GM23338 (cell line): Measurements from ENCODE around the gene TOR2A. TPM values are rescaled to one million over a fixed set of nuclear protein-coding genes. Genes with fewer than 3 reads are reported as not detected.

ENCODE experiments used
- ATAC-seq: fragments of 200-7000 bp; cut with Tn5 transposase; 3 replicates; pipeline ENCODE4 v1.9.1; 2020
- DNase-seq: peaks from one replicate; pipeline ENCODE4 v3.0.0-alpha.2; 2015; ENCODE audit warnings: low spot score
- H2AFZ ChIP-seq: fragments of 200-600 bp; sonication (generic); 2 replicates; pipeline ENCODE4 v1.8.0; 2016; ENCODE audit warnings: antibody characterized with exemption, mild to moderate bottlenecking, moderate library complexity
- H3F3A ChIP-seq: fragments of 200-600 bp; sonication (generic); replicated peaks from 2 replicates; pipeline ENCODE4 v1.8.0; 2017; ENCODE audit warnings: antibody characterized with exemption, mixed run types, low read depth
- H3K27ac ChIP-seq: fragments of 200-600 bp; sonication (generic); 2 replicates; pipeline ENCODE4 v1.6.1; 2016; ENCODE audit warnings: low read depth
- H3K27me3 ChIP-seq: fragments of 200-600 bp; sonication (generic); 2 replicates; pipeline ENCODE4 v1.8.0; 2016; ENCODE audit warnings: mild to moderate bottlenecking, mixed run types, moderate library complexity; ENCODE audit not compliant: insufficient read depth
- H3K36me3 ChIP-seq: fragments of 200-600 bp; sonication (generic); 2 replicates; pipeline ENCODE4 v1.8.0; 2016; ENCODE audit warnings: mild to moderate bottlenecking; ENCODE audit not compliant: insufficient read depth
- H3K4me1 ChIP-seq: fragments of 200-600 bp; sonication (generic); 2 replicates; pipeline ENCODE4 v1.8.0; 2016; ENCODE audit warnings: mild to moderate bottlenecking, moderate library complexity; ENCODE audit not compliant: insufficient read depth
- H3K4me2 ChIP-seq: fragments of 200-600 bp; sonication (generic); 2 replicates; pipeline ENCODE4 v1.7.1; 2017; ENCODE audit warnings: mixed run types
- H3K4me3 ChIP-seq: fragments of 200-600 bp; sonication (generic); 2 replicates; pipeline ENCODE4 v1.6.1; 2016; ENCODE audit warnings: mixed run types
- H3K79me2 ChIP-seq: fragments of 200-600 bp; sonication (generic); replicated peaks from 2 replicates; pipeline ENCODE4 v1.8.0; 2017; ENCODE audit warnings: mild to moderate bottlenecking; ENCODE audit not compliant: insufficient read depth
- H3K9me2 ChIP-seq: fragments of 200-600 bp; sonication (generic); 2 replicates; pipeline ENCODE4 v1.8.0; 2017; ENCODE audit not compliant: insufficient read depth
- H4K20me1 ChIP-seq: fragments of 200-600 bp; sonication (generic); replicated peaks from 2 replicates; pipeline ENCODE4 v1.8.0; 2017; ENCODE audit warnings: mild to moderate bottlenecking; ENCODE audit not compliant: insufficient read depth
- H3K27ac Mint-ChIP-seq: 2 replicates; pipeline ENCODE4 v1.8.0; 2020; ENCODE audit warnings: inconsistent platforms, mild to moderate bottlenecking, moderate library complexity, mixed read lengths
- H3K27me3 Mint-ChIP-seq: 3 replicates; pipeline ENCODE4 v1.8.0; 2022; ENCODE audit warnings: low read depth, mild to moderate bottlenecking, moderate library complexity, mixed read lengths, inconsistent platforms; ENCODE audit not compliant: insufficient read depth, poor library complexity
- H3K36me3 Mint-ChIP-seq: 3 replicates; pipeline ENCODE4 v1.8.0; 2021; ENCODE audit warnings: low read depth, mild to moderate bottlenecking, inconsistent platforms, moderate library complexity, mixed read lengths
- H3K4me1 Mint-ChIP-seq: 3 replicates; pipeline ENCODE4 v1.8.0; 2020; ENCODE audit warnings: mild to moderate bottlenecking, inconsistent platforms, mixed read lengths
- H3K4me3 Mint-ChIP-seq: 3 replicates; pipeline ENCODE4 v1.8.0; 2021; ENCODE audit warnings: moderate library complexity, mild to moderate bottlenecking, inconsistent platforms, mixed read lengths
- H3K9me3 Mint-ChIP-seq: 3 replicates; pipeline ENCODE4 v1.8.0; 2020; ENCODE audit warnings: moderate library complexity, mild to moderate bottlenecking, inconsistent platforms, mixed read lengths
- CREB1 ChIP-seq: fragments of 250-450 bp; sonication (Bioruptor Pico); IDR thresholded peaks from 2 replicates; pipeline ENCODE4 v1.5.0; 2020; ENCODE audit warnings: low read depth, mild to moderate bottlenecking, moderate library complexity
- CTCF ChIP-seq, 2 experiments: fragments of 200-600 bp in 1 of 2; sonication (generic) in 1 of 2; conservative IDR thresholded peaks; 2 replicates each; pipeline versions ENCODE4 v1.5.1 to v1.6.1; 2016 to 2017; ENCODE audit warnings: antibody characterized with exemption in 2 of 2, low read depth in 2 of 2, mild to moderate bottlenecking in 2 of 2, moderate library complexity in 1 of 2
- ETS1 ChIP-seq: IDR thresholded peaks from 2 replicates; pipeline ENCODE4 v1.6.1; 2016; ENCODE audit warnings: antibody characterized with exemption
- EZH2 ChIP-seq: fragments of 200-600 bp; sonication (generic); IDR thresholded peaks from one replicate; pipeline ENCODE4 v1.8.0; 2017; ENCODE audit warnings: antibody characterized with exemption, mild to moderate bottlenecking, low read depth; ENCODE audit not compliant: unreplicated experiment
- EZH2phosphoT487 ChIP-seq: fragments of 200-600 bp; sonication (generic); IDR thresholded peaks from one replicate; pipeline ENCODE4 v1.8.1; 2018; ENCODE audit warnings: antibody characterized with exemption; ENCODE audit not compliant: unreplicated experiment
- JUNB ChIP-seq: IDR thresholded peaks from one replicate; pipeline ENCODE4 v1.6.1; 2016; ENCODE audit warnings: antibody characterized with exemption; ENCODE audit not compliant: unreplicated experiment
- NANOG ChIP-seq: IDR thresholded peaks from 2 replicates; pipeline ENCODE4 v1.6.1; 2016; ENCODE audit warnings: antibody characterized with exemption, borderline replicate concordance
- POLR2AphosphoS5 ChIP-seq: IDR thresholded peaks from 2 replicates; pipeline ENCODE4 v1.6.1; 2016; ENCODE audit warnings: antibody characterized with exemption, low read depth
- REST ChIP-seq: IDR thresholded peaks from one replicate; pipeline ENCODE4 v1.6.1; 2018; ENCODE audit warnings: antibody characterized with exemption; ENCODE audit not compliant: unreplicated experiment
- STAT1 ChIP-seq: IDR thresholded peaks from one replicate; pipeline ENCODE4 v1.6.1; 2016; ENCODE audit warnings: antibody characterized with exemption; ENCODE audit not compliant: unreplicated experiment
- ZNF114 ChIP-seq: fragments of 250-450 bp; sonication (Bioruptor Pico); IDR thresholded peaks from 2 replicates; pipeline ENCODE4 v1.5.0; 2020; ENCODE audit warnings: mild to moderate bottlenecking, moderate library complexity
- ZNF331 ChIP-seq: fragments of 250-450 bp; sonication (Bioruptor Pico); IDR thresholded peaks from 2 replicates; pipeline ENCODE4 v1.5.0; 2020; ENCODE audit warnings: low read depth, mild to moderate bottlenecking, moderate library complexity
- polyA plus RNA-seq: library from polyadenylated mRNA; unstranded; fragments of >200 nt; fragmentation: Nextera tagmentation; extraction: Ambion mirVana; gene quantifications from 2 replicates; pipeline ENCODE4 v1.2.1, GENCODE V29; 2016
- total RNA-seq: library from RNA; depleted of rRNA; stranded (reverse); fragments of >200 nt; shearing (Covaris generic); gene quantifications from 2 replicates; pipeline ENCODE4 v1.2.3, GENCODE V29; 2014

The TOR2A gene
- total and polyA plus RNA-seq, 2 experiments from 2014 or later: 14.4 to 23.5 TPM

DNA sequence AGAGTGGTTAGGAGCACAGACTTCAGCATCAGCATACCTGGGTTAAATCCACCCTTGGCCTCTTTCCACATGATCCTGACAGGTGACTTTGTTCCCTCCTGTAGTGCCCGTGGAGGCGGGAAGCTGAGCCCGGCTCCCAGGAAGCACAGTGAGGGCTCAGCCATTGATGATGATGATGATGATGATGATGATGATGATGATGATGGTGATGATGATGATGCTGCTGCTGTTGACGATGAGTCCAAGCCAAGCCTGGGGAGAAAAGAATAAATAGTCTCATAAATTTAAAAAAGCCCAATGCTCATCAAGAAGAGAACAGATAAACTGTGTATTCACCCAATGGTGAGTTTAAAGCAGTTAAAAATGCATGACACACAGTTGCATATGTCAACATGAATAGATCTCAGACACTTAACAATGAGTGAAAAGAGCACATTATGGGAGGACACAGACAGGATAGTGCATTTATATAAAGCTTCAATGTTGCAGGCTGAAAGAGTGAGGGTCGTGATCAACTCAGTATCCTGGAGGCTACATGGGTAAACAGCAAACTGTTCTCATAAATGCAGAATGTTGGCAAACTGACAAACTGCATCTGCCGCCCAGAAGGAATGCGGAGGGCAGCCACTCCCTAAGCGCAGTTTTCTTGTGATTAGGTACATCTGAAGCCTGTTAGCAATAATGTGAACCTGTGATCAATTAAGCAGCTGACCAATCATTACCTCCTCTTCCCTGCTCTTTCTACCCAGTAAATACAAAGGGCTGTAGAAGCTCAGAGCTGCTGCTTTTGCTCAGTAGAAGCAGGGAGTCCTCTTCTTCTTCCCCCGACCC, 40.0 kb downstream of the TOR2A start (continued):
- TF ChIP-seq REST (no peak), NANOG (no peak), JUNB (no peak)

DNA sequence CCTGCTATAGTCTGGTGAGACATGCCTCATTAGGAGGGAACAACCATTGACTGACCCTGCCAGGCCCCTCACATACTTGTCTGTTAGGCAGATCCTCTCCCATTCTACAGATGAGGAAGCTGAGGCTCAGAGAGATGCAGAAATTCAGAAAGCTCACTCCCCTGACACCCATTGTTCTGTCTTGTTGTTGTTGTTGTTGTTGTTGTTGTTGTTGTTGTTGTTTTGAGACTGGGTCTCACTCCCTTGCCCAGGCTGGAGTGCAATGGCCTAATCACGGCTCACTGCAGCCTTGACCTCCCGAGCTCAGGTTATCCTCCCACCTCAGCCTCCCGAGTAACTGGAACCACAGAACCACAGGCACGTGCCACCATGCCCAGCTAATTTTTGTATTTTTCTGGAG, 41.4 kb downstream of the TOR2A start:
- H3K4me2 ChIP-seq: no peak overlapping the region
- H3K9me2 ChIP-seq: no peaks in the 10 kb centered on the region; the same call in 1 of the 2 replicates
- H3K27ac ChIP-seq: no peak overlapping the region
- H3K4me1 ChIP-seq: no peaks in the 10 kb centered on the region
- H3K79me2 ChIP-seq: no peaks in the 10 kb centered on the region
- Mint-ChIP-seq H3K36me3 (peaks cover 20% of the 10 kb centered on the region), H3K27me3 (peaks cover 10% of the 10 kb centered on the region), H3K4me3 (no peak overlapping the region), H3K4me1 (no peaks in the 10 kb centered on the region), H3K27ac (no peak overlapping the region), H3K9me3 (no peaks in the 10 kb centered on the region)
- no peak for ATAC-seq
- H4K20me1 ChIP-seq: 0 out of 2 replicates have a peak, but pooled peaks cover 3% of the 10 kb centered on the region
- H2AFZ ChIP-seq: no peak overlapping the region
- no peak for DNase-seq
- TF ChIP-seq REST: no peak
- no peak for TF ChIP-seq CTCF (conservative IDR thresholded peaks at IDR 0.05; ENCODE audit: low read depth in 2 of 2)
- TF ChIP-seq NANOG: no peak
- TF ChIP-seq EZH2: no peak
- no peak for TF ChIP-seq POLR2AphosphoS5
- no peak for TF ChIP-seq CREB1 (CRISPR knock-in tag)
- no peak for TF ChIP-seq ZNF114 (CRISPR knock-in tag)
- TF ChIP-seq ZNF331 (CRISPR knock-in tag): no peak
- TF ChIP-seq EZH2phosphoT487: no peak
- no peak for TF ChIP-seq ETS1
- no peak for TF ChIP-seq JUNB
- no peak for TF ChIP-seq STAT1
- H3F3A ChIP-seq: no peaks in the 10 kb centered on the region; the same call in 1 of the 2 replicates
- H3K27me3 ChIP-seq: no peaks in the 10 kb centered on the region
- no peak overlapping the region for H3K4me3 ChIP-seq
- H3K36me3 ChIP-seq: no peaks in the 10 kb centered on the region
